ENCODE measurements around the gene FRAS1.

GRCh38 chr4:78020677-78021076, 36.4 kb upstream of the FRAS1 start:
- TF ChIP-seq, protein P1, sequence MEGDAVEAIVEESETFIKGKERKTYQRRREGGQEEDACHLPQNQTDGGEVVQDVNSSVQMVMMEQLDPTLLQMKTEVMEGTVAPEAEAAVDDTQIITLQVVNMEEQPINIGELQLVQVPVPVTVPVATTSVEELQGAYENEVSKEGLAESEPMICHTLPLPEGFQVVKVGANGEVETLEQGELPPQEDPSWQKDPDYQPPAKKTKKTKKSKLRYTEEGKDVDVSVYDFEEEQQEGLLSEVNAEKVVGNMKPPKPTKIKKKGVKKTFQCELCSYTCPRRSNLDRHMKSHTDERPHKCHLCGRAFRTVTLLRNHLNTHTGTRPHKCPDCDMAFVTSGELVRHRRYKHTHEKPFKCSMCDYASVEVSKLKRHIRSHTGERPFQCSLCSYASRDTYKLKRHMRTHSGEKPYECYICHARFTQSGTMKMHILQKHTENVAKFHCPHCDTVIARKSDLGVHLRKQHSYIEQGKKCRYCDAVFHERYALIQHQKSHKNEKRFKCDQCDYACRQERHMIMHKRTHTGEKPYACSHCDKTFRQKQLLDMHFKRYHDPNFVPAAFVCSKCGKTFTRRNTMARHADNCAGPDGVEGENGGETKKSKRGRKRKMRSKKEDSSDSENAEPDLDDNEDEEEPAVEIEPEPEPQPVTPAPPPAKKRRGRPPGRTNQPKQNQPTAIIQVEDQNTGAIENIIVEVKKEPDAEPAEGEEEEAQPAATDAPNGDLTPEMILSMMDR (IDR thresholded peaks at IDR 0.05; ENCODE audit: poor library complexity, severe bottlenecking): no peak
- TF ChIP-seq TAF1 (IDR thresholded peaks at IDR 0.05; ENCODE audit: low read depth): no peak
- no peak for TF ChIP-seq MXI1 (conservative IDR thresholded peaks at IDR 0.05; ENCODE audit: poor library complexity, severe bottlenecking)
- TF ChIP-seq, protein P2, sequence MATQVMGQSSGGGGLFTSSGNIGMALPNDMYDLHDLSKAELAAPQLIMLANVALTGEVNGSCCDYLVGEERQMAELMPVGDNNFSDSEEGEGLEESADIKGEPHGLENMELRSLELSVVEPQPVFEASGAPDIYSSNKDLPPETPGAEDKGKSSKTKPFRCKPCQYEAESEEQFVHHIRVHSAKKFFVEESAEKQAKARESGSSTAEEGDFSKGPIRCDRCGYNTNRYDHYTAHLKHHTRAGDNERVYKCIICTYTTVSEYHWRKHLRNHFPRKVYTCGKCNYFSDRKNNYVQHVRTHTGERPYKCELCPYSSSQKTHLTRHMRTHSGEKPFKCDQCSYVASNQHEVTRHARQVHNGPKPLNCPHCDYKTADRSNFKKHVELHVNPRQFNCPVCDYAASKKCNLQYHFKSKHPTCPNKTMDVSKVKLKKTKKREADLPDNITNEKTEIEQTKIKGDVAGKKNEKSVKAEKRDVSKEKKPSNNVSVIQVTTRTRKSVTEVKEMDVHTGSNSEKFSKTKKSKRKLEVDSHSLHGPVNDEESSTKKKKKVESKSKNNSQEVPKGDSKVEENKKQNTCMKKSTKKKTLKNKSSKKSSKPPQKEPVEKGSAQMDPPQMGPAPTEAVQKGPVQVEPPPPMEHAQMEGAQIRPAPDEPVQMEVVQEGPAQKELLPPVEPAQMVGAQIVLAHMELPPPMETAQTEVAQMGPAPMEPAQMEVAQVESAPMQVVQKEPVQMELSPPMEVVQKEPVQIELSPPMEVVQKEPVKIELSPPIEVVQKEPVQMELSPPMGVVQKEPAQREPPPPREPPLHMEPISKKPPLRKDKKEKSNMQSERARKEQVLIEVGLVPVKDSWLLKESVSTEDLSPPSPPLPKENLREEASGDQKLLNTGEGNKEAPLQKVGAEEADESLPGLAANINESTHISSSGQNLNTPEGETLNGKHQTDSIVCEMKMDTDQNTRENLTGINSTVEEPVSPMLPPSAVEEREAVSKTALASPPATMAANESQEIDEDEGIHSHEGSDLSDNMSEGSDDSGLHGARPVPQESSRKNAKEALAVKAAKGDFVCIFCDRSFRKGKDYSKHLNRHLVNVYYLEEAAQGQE (IDR thresholded peaks at IDR 0.05; ENCODE audit: borderline replicate concordance): no peak

Data from neural cell (in vitro differentiated cells).